HCT116 (cell line): Measurements from ENCODE around the gene AGK. TPM values are rescaled to one million over a fixed set of nuclear protein-coding genes. Genes with fewer than 3 reads are reported as not detected.

Experiments used
- ATAC-seq: fragments of 200-7000 bp; cut with Tn5 transposase; 2 replicates; pipeline ENCODE4 v1.9.1; 2020; ENCODE audit warnings: mild to moderate bottlenecking, moderate library complexity
- BruUV-seq: library from RNA; stranded (reverse); fragments of 400-500 nt; replicated peaks from 2 replicates; lab custom pipeline; 2021; lab: Mats Ljungman, UMichigan
- CTCF ChIA-PET: fragments of 300-600 bp; sonication (Branson Sonifier 250); formaldehyde crosslinking; loops from one replicate; lab custom pipeline; 2021; ENCODE audit warnings: antibody characterized with exemption; lab: Charles Lee
- POLR2A ChIA-PET: fragments of 300-600, 350-600 bp; sonication (Branson Sonifier 250); formaldehyde crosslinking; loops from one replicate; lab custom pipeline; 2021; ENCODE audit warnings: antibody characterized with exemption; lab: Charles Lee
- RAD21 ChIA-PET, 2 experiments: fragments of 300-600 bp; sonication (Branson Sonifier 250); formaldehyde crosslinking; loops; one replicate each; lab custom pipeline; 2023; ENCODE audit warnings: low total read pairs in 2 of 2; ENCODE audit not compliant: uncharacterized antibody in 2 of 2, unreplicated experiment in 2 of 2, low non-redundant PET in 1 of 2; lab: Charles Lee
- DNase-seq: peaks from one replicate; pipeline ENCODE4 v3.0.0-alpha.2; 2010; ENCODE audit warnings: low read depth, low spot score
- H2AFZ ChIP-seq: fragments of 200-600 bp; shearing (Covaris generic), sonication (generic); 2 replicates; pipeline ENCODE4 v1.6.1; 2017; ENCODE audit warnings: low read depth, mixed run types, mixed read lengths, antibody characterized with exemption, low read length; ENCODE audit not compliant: poor library complexity, severe bottlenecking
- H3K27ac ChIP-seq: 2 replicates; pipeline ENCODE4 v1.5.1; 2012; ENCODE audit warnings: low read depth, low read length
- H3K27me3 ChIP-seq: fragments of 200-600 bp; sonication (generic); 2 replicates; pipeline ENCODE4 v1.6.1; 2016; ENCODE audit warnings: mixed run types, low read length, mixed read lengths; ENCODE audit not compliant: insufficient read depth
- H3K36me3 ChIP-seq, 2 experiments: fragments of 200-500 bp in 1 of 2; fragments of 200-600 bp in 1 of 2; sonication (Bioruptor generic) in 1 of 2; sonication (generic) in 1 of 2; 2 replicates each; pipeline versions ENCODE4 v1.5.1 to v1.6.1; 2014 to 2016; ENCODE audit warnings: low read length in 2 of 2, inconsistent platforms in 1 of 2, mixed read lengths in 1 of 2, mixed run types in 1 of 2; ENCODE audit not compliant: insufficient read depth in 2 of 2, control insufficient read depth in 1 of 2
- H3K4me1 ChIP-seq, 2 experiments: fragments of 200-600 bp in 1 of 2; sonication (generic) in 1 of 2; 2 replicates each; pipeline versions ENCODE4 v1.5.1 to v1.6.1; 2012 to 2017; ENCODE audit warnings: low read length in 2 of 2, inconsistent platforms in 1 of 2, mild to moderate bottlenecking in 1 of 2, mixed read lengths in 1 of 2, mixed run types in 1 of 2, moderate library complexity in 1 of 2; ENCODE audit not compliant: insufficient read depth in 2 of 2, control insufficient read depth in 1 of 2
- H3K4me2 ChIP-seq: fragments of 200-600 bp; sonication (generic); 2 replicates; pipeline ENCODE4 v1.6.1; 2017; ENCODE audit warnings: mixed run types, low read length, mixed read lengths
- H3K4me3 ChIP-seq, 2 experiments: fragments of 200-600 bp in 1 of 2; sonication (generic) in 1 of 2; replicated peaks in 1 of 2; 2 replicates each; pipeline ENCODE4 v1.5.1; 2011 to 2016; ENCODE audit warnings: low read length in 2 of 2, control low read depth in 1 of 2, low read depth in 1 of 2, mild to moderate bottlenecking in 1 of 2, mixed read lengths in 1 of 2, mixed run types in 1 of 2
- H3K79me2 ChIP-seq: fragments of 200-600 bp; sonication (generic); 2 replicates; pipeline ENCODE4 v1.6.1; 2017; ENCODE audit warnings: mild to moderate bottlenecking, mixed run types, low read length, moderate library complexity, mixed read lengths; ENCODE audit not compliant: insufficient read depth
- H3K9ac ChIP-seq: fragments of 200-600 bp; sonication (generic); 2 replicates; pipeline ENCODE4 v1.6.1; 2016; ENCODE audit warnings: low read length, mixed read lengths
- H3K9me2 ChIP-seq: fragments of 200-600 bp; sonication (generic), shearing (Covaris generic); 2 replicates; pipeline ENCODE4 v1.6.1; 2017; ENCODE audit warnings: mixed run types, mild to moderate bottlenecking, moderate library complexity; ENCODE audit not compliant: insufficient read depth
- H3K9me3 ChIP-seq, 2 experiments: fragments of 200-500 bp in 1 of 2; fragments of 200-600 bp in 1 of 2; sonication (Bioruptor generic) in 1 of 2; sonication (generic) in 1 of 2; 2 replicates each; pipeline ENCODE4 v1.6.1; 2014 to 2017; ENCODE audit warnings: low read length in 2 of 2, mixed read lengths in 2 of 2, inconsistent platforms in 1 of 2, low read depth in 1 of 2, mild to moderate bottlenecking in 1 of 2, mixed run types in 1 of 2, moderate library complexity in 1 of 2; ENCODE audit not compliant: control insufficient read depth in 1 of 2, insufficient read depth in 1 of 2
- H4K20me1 ChIP-seq: fragments of 200-600 bp; sonication (generic), shearing (Covaris generic); 2 replicates; pipeline ENCODE4 v1.6.1; 2017; ENCODE audit warnings: mixed run types, mild to moderate bottlenecking, moderate library complexity; ENCODE audit not compliant: insufficient read depth
- EGR1 ChIP-seq: IDR thresholded peaks from 2 replicates; pipeline ENCODE4 v1.6.1; 2012; ENCODE audit warnings: low read depth
- EZH2 ChIP-seq: fragments of 200-600 bp; sonication (generic); IDR thresholded peaks from 2 replicates; pipeline ENCODE4 v1.6.1; 2017; ENCODE audit warnings: antibody characterized with exemption, mixed run types
- EZH2phosphoT487 ChIP-seq: fragments of 200-600 bp; IDR thresholded peaks from 2 replicates; pipeline ENCODE4 v1.6.1; 2018; ENCODE audit warnings: antibody characterized with exemption, borderline replicate concordance
- JUND ChIP-seq: IDR thresholded peaks from 2 replicates; pipeline ENCODE4 v1.6.1; 2012
- POLR2A ChIP-seq: IDR thresholded peaks from 2 replicates; pipeline ENCODE4 v1.7.0; 2011; ENCODE audit warnings: borderline replicate concordance; ENCODE audit not compliant: insufficient read depth, insufficient read length; ENCODE audit errors: extremely low read depth
- POLR2AphosphoS5 ChIP-seq: IDR thresholded peaks from 2 replicates; pipeline ENCODE4 v1.6.1; 2011; ENCODE audit warnings: mild to moderate bottlenecking, low read depth, low read length, moderate library complexity
- SP1 ChIP-seq: IDR thresholded peaks from 2 replicates; pipeline ENCODE4 v1.6.1; 2012; ENCODE audit warnings: low read depth
- TCF7L2 ChIP-seq: IDR thresholded peaks from 2 replicates; pipeline ENCODE4 v1.7.0; 2011; ENCODE audit warnings: borderline replicate concordance, inconsistent platforms; ENCODE audit not compliant: insufficient read depth, insufficient read length; ENCODE audit errors: extremely low read depth
- ZFX ChIP-seq: fragments of 450-650 bp; IDR thresholded peaks from 2 replicates; pipeline ENCODE4 v1.6.1; 2017
- ZNF274 ChIP-seq: fragments of 200-500 bp; sonication (Bioruptor generic); IDR thresholded peaks from 2 replicates; pipeline ENCODE4 v1.6.1; 2014; ENCODE audit warnings: mild to moderate bottlenecking, low read depth, low read length, inconsistent platforms
- intact Hi-C: fragments of 100-400 bp; cut with micrococcal nuclease; formaldehyde crosslinking; loops from 2 replicates; pipeline ENCODE4 v1.10.0; 2022
- total RNA-seq: library from RNA; stranded (reverse); gene quantifications from one replicate; pipeline ENCODE4 v1.2.1, GENCODE V29; 2021; ENCODE audit not compliant: unreplicated experiment
- TF ChIP-seq, protein P1 (sequence below), 3 experiments: fragments of 200-600 bp in 1 of 3; sonication (generic) in 1 of 3; IDR thresholded peaks in 2 of 3; conservative IDR thresholded peaks in 1 of 3; 2 replicates each; pipeline ENCODE4 v1.5.1; 2012 to 2017; ENCODE audit warnings: low read depth in 2 of 3, low read length in 2 of 3, antibody characterized with exemption in 1 of 3, borderline replicate concordance in 1 of 3, control low read depth in 1 of 3, mild to moderate bottlenecking in 1 of 3, mixed read lengths in 1 of 3, mixed run types in 1 of 3, moderate library complexity in 1 of 3; ENCODE audit not compliant: insufficient read depth in 1 of 3
- TF ChIP-seq, protein P2 (sequence below): IDR thresholded peaks from 2 replicates; pipeline ENCODE4 v1.6.1; 2011; ENCODE audit warnings: mild to moderate bottlenecking, low read length, moderate library complexity; ENCODE audit not compliant: insufficient replicate concordance; ENCODE audit errors: extremely low read depth

Gene AGK
- total RNA-seq, 1 experiment from 2014 or later: 36.3 TPM

DNA sequence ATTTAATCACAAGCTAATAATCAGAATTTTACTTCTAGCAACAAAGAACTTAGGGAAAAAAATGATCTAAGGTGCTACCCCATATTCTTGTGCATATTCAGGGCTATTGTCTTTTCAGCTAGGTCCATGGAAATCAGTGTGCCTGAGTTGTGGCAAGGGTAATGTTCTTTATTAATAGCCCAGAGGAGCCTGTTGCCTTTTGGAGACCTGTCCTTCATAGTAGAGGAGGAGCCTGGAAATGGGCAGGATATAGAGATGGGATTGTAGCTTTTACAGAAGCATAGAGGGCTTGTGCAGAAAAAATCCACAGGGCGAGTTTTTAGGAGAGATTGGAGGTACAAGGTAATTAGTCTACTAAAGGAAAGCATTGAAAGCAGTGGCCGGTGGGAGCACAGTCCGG is 38.9 kb downstream of the AGK start:
- Histone ChIP-seq H3K4me1 (peaks cover 0 to 16% of the 10 kb centered on the region in 2 experiments; a peak in 2 of 4 replicates), H3K9me2 (no peaks in the 10 kb centered on the region), H3K9ac (no peak overlapping the region), H3K4me2 (no peak overlapping the region), H3K9me3 (no peaks in the 10 kb centered on the region), H3K79me2 (no peaks in the 10 kb centered on the region), H3K27me3 (no peaks in the 10 kb centered on the region), H3K27ac (no peak overlapping the region), H2AFZ (no peak overlapping the region), H3K4me3 (no peak overlapping the region), H4K20me1 (no peaks in the 10 kb centered on the region), H3K36me3 (0 out of 4 replicates have a peak, but pooled peaks cover 0 to 4% of the 10 kb centered on the region in 2 experiments)
- ChIA-PET CTCF (no interaction called here), RAD21 (no interaction called here), POLR2A (no interaction called here)
- ATAC-seq (no peak), DNase-seq (no peak)
- BruUV-seq: no TSS peak
- intact Hi-C loops: no loop called here
- TF ChIP-seq ZNF274 (no peak), POLR2A (no peak), TCF7L2 (no peak), JUND (no peak), SP1 (no peak), ZFX (no peak), POLR2AphosphoS5 (no peak), EZH2phosphoT487 (no peak), EGR1 (no peak), EZH2 (no peak)
- TF ChIP-seq, protein P1, sequence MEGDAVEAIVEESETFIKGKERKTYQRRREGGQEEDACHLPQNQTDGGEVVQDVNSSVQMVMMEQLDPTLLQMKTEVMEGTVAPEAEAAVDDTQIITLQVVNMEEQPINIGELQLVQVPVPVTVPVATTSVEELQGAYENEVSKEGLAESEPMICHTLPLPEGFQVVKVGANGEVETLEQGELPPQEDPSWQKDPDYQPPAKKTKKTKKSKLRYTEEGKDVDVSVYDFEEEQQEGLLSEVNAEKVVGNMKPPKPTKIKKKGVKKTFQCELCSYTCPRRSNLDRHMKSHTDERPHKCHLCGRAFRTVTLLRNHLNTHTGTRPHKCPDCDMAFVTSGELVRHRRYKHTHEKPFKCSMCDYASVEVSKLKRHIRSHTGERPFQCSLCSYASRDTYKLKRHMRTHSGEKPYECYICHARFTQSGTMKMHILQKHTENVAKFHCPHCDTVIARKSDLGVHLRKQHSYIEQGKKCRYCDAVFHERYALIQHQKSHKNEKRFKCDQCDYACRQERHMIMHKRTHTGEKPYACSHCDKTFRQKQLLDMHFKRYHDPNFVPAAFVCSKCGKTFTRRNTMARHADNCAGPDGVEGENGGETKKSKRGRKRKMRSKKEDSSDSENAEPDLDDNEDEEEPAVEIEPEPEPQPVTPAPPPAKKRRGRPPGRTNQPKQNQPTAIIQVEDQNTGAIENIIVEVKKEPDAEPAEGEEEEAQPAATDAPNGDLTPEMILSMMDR (IDR thresholded peaks at IDR 0.05 in 2 of 3, conservative IDR thresholded peaks at IDR 0.05 in 1 of 3; ENCODE audit: borderline replicate concordance in 1 of 3, insufficient read depth in 1 of 3, low read depth in 2 of 3, low read length in 2 of 3): no peak
- TF ChIP-seq, protein P2, sequence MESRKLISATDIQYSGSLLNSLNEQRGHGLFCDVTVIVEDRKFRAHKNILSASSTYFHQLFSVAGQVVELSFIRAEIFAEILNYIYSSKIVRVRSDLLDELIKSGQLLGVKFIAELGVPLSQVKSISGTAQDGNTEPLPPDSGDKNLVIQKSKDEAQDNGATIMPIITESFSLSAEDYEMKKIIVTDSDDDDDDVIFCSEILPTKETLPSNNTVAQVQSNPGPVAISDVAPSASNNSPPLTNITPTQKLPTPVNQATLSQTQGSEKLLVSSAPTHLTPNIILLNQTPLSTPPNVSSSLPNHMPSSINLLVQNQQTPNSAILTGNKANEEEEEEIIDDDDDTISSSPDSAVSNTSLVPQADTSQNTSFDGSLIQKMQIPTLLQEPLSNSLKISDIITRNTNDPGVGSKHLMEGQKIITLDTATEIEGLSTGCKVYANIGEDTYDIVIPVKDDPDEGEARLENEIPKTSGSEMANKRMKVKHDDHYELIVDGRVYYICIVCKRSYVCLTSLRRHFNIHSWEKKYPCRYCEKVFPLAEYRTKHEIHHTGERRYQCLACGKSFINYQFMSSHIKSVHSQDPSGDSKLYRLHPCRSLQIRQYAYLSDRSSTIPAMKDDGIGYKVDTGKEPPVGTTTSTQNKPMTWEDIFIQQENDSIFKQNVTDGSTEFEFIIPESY: no peak
